Body of pancreas (tissue), 4 donors: Measurements from ENCODE around the gene NUP93. TPM values are rescaled to one million over a fixed set of nuclear protein-coding genes. Genes with fewer than 3 reads are reported as not detected.

Experiments used
- ATAC-seq: fragments of 150-250 bp; one replicate; pipeline ENCODE4 v1.9.1; 2016
- DNase-seq, 4 donors: peaks; one replicate each; pipeline ENCODE4 v3.0.0-alpha.2; 2019
- H3K27ac ChIP-seq, 4 donors: fragments of 200-600 bp; sonication (generic); 1 replicate in 3 of 4; 2 replicates in 1 of 4; pipeline versions ENCODE4 v1.5.1 to v1.6.1; 2016 to 2019; ENCODE audit warnings: mild to moderate bottlenecking in 1 of 4, mixed read lengths in 1 of 4, moderate library complexity in 1 of 4
- H3K27me3 ChIP-seq, 2 donors: fragments of 200-600 bp; sonication (generic); one replicate each; pipeline ENCODE4 v1.6.0; 2016; ENCODE audit warnings: mild to moderate bottlenecking in 1 of 2
- H3K36me3 ChIP-seq, 2 donors: fragments of 200-600 bp; sonication (generic); replicated peaks in 1 of 2; 2 replicates each; pipeline ENCODE4 v1.5.1; 2016; ENCODE audit warnings: low read depth in 2 of 2; ENCODE audit not compliant: insufficient read depth in 1 of 2
- H3K4me1 ChIP-seq: fragments of 200-600 bp; sonication (generic); one replicate; pipeline ENCODE4 v1.6.0; 2016
- H3K4me3 ChIP-seq, 2 donors: fragments of 200-600 bp; sonication (generic); 1 replicate in 1 of 2; 2 replicates in 1 of 2; pipeline ENCODE4 v1.5.1; 2016 to 2019
- H3K9me3 ChIP-seq, 3 donors: fragments of 200-600 bp; sonication (generic); 1 replicate in 2 of 3; 2 replicates in 1 of 3; pipeline ENCODE4 v1.5.1; 2016
- POLR2A ChIP-seq, 3 donors: fragments of 450-650 bp; IDR thresholded peaks; one replicate each; pipeline ENCODE4 v1.6.1; 2016; ENCODE audit warnings: antibody characterized with exemption in 3 of 3, mild to moderate bottlenecking in 2 of 3
- WGBS, 2 donors: methylation state at CpG; one replicate each; pipeline ENCODE4 v1.1.5; 2017; 5-methylcytosine and 5-hydroxymethylcytosine counted together
- intact Hi-C: fragments of 100-400 bp; cut with DNase I; formaldehyde crosslinking; loops from one replicate; pipeline ENCODE4 v1.15.1; 2023
- total RNA-seq, 2 donors: library from RNA; depleted of rRNA; stranded (reverse); fragments of >200 nt; gene quantifications; one replicate each; pipeline ENCODE4 v1.1.0, GENCODE V29; 2016
- TF ChIP-seq, protein P1 (sequence below), 7 experiments: fragments of 450-650 bp in 4 of 7; fragments of 200-600 bp in 3 of 7; sonication (generic) in 3 of 7; IDR thresholded peaks; one replicate each; pipeline ENCODE4 v1.5.1; 2016 to 2019; ENCODE audit warnings: antibody characterized with exemption in 7 of 7

NUP93 gene
- total RNA-seq, 2 donors from 2014 or later = 12.2 to 19.1 TPM

DNA sequence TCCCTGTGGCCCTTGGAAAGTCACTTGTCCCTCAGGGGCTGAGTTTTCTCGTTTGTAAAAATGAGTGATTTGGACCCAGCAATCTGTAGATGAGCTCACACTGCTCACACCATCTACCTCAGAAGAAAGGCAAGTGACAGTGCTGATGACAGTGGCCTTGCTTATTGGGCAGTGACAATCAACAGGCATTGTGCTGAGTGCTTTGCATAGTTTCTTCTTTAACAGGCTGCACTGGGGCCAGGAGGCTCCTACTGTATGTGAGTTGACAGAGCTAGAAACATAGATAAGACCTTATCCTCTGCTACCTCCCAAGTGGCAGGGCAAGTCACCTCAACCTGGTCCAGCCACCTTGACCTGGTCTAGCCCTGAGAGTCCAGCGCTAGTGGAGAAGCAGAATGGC is 105.4 kb downstream of the NUP93 start:
- DNase-seq (no peak), ATAC-seq (no peak)
- Histone ChIP-seq H3K4me3 (no peak overlapping the region), H3K36me3 (peaks cover 0 to 6% of the 10 kb centered on the region in 2 donors), H3K27ac (no peak overlapping the region), H3K4me1 (no peaks in the 10 kb centered on the region), H3K27me3 (no peaks in the 10 kb centered on the region), H3K9me3 (no peaks in the 10 kb centered on the region)
- no peak for TF ChIP-seq POLR2A (IDR thresholded peaks at IDR 0.05)
- TF ChIP-seq, protein P1, sequence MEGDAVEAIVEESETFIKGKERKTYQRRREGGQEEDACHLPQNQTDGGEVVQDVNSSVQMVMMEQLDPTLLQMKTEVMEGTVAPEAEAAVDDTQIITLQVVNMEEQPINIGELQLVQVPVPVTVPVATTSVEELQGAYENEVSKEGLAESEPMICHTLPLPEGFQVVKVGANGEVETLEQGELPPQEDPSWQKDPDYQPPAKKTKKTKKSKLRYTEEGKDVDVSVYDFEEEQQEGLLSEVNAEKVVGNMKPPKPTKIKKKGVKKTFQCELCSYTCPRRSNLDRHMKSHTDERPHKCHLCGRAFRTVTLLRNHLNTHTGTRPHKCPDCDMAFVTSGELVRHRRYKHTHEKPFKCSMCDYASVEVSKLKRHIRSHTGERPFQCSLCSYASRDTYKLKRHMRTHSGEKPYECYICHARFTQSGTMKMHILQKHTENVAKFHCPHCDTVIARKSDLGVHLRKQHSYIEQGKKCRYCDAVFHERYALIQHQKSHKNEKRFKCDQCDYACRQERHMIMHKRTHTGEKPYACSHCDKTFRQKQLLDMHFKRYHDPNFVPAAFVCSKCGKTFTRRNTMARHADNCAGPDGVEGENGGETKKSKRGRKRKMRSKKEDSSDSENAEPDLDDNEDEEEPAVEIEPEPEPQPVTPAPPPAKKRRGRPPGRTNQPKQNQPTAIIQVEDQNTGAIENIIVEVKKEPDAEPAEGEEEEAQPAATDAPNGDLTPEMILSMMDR (IDR thresholded peaks at IDR 0.05) = no peak
- intact Hi-C loops = no loop called here
- WGBS, 2 donors = 75 to 85% methylated on average over 1 to 2 of the region's 2 CpGs

DNA sequence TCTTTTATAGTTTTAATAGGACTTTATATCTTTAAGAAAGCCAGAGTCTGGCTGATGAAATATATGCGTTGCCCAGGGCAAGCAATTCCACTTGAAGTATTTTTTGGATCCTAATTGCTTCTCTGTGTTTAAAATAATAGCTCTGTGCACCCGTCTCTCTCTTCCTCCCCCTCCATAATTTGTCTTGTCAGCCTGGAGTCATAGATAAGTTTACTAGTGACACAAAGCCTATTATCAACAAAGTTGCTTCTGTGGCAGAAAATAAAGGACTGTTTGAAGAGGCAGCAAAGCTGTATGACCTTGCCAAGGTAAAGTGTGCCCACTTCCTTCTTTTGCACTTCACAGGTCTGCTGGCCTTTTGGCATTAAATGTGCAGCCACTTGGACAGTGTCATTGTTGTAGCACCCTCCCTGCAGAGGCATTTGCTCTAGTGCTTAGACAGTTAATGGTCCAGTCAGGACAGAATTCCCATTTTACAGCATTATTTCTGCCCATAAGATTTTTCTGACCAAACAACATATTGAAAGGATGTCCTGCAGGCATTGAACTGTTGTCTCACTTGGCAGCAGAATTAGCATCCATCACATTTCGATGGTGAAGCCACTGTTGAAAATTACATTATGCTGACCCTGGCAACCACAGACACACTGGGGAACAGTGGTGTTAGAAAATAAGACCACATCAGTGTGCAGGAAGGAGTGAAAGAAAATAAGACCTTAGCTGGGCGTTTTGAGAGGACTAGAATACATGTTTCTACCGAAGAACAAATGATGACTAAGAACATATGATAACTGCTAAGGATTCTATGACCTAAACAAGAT is 106.7 kb downstream of the NUP93 start:
- H3K9me3 ChIP-seq = no peaks in the 10 kb centered on the region
- 64 to 71% methylated on average over 5 of the region's 5 CpGs for WGBS, 2 donors
- no peak for DNase-seq
- no peaks in the 10 kb centered on the region for H3K4me1 ChIP-seq
- intact Hi-C loops = no loop called here
- no peak overlapping the region for H3K4me3 ChIP-seq
- H3K36me3 ChIP-seq = peaks cover 0 to 6% of the 10 kb centered on the region in 2 donors
- H3K27ac ChIP-seq = peak overlapping the region in 1 of 4 donors; percentile 4
- TF ChIP-seq, protein P1 (IDR thresholded peaks at IDR 0.05) = no peak
- TF ChIP-seq POLR2A (IDR thresholded peaks at IDR 0.05) = no peak
- H3K27me3 ChIP-seq = no peaks in the 10 kb centered on the region
- no peak for ATAC-seq

DNA sequence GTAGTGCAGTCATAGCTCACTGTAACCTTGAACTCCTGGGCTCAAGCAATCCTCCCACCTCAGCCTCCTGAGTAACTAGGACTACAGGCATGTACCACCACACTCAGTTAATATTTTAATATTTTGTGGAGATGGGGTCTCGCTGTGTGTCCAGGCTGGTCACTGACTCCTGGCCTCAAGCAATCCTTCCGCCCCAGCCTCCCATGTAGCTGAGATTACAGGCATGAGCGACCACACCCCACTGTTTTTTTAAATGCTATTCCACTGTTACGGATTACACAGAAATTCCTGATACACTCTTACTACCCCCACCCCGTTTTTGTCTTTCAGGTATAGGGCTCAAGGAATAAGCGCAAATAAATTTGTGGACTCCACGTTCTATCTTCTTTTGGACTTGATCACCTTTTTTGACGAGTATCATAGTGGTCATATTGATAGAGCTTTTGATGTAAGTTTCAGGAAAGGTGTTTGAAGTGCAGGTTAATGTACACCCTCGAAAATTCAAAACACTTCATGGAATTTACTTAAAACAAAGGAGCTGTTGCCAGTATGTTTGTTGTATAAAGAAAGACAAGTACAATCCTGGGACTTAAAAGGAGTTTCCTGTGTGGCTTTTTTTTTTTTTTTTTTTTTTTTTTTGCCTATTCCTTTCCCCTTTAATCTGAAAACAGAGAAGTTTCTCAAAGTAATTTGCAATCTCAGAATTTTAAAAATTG is 108.9 kb downstream of the NUP93 start:
- H3K4me3 ChIP-seq = no peak overlapping the region
- no peak overlapping the region for H3K27ac ChIP-seq
- no peak for ATAC-seq
- WGBS, 2 donors = 72 to 75% methylated on average over 9 of the region's 9 CpGs
- H3K36me3 ChIP-seq = peaks cover 0 to 8% of the 10 kb centered on the region in 2 donors
- no peaks in the 10 kb centered on the region for H3K4me1 ChIP-seq
- no peaks in the 10 kb centered on the region for H3K27me3 ChIP-seq
- DNase-seq = no peak
- intact Hi-C loops = no loop called here
- TF ChIP-seq, protein P1 (IDR thresholded peaks at IDR 0.05) = no peak
- TF ChIP-seq POLR2A (IDR thresholded peaks at IDR 0.05) = no peak
- no peaks in the 10 kb centered on the region for H3K9me3 ChIP-seq

DNA sequence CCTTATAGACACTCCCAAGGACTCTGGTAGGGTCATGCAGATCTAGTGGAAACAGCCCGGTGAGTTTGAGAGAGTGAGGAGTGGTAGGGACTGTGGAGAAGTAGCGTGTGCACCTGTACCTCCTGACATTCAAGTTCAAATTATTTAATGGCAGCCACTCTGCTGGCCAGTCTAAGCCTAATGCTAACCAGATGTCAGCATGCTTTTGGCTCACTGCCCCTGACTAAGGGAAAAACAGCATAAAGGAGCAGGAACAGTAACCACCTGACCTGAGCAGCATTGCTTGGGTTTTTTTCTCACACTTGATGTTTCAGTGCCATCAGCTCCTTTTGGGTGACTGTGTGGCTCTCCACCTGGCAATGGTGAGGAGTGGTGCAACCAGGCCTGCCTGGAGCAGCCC is 111.3 kb downstream of the NUP93 start:
- peaks cover 0 to 4% of the 10 kb centered on the region in 2 donors for H3K36me3 ChIP-seq
- WGBS, 2 donors = 79 to 83% methylated on average over 2 of the region's 2 CpGs
- no peak for DNase-seq
- no peak for TF ChIP-seq POLR2A (IDR thresholded peaks at IDR 0.05)
- TF ChIP-seq, protein P1 (IDR thresholded peaks at IDR 0.05) = no peak
- no peak overlapping the region for H3K4me3 ChIP-seq
- no peaks in the 10 kb centered on the region for H3K9me3 ChIP-seq
- H3K27ac ChIP-seq = no peak overlapping the region
- no peaks in the 10 kb centered on the region for H3K4me1 ChIP-seq
- H3K27me3 ChIP-seq = no peaks in the 10 kb centered on the region
- intact Hi-C loops = no loop called here
- no peak for ATAC-seq
